HEK293T (cell line): ENCODE measurements around the gene ATG2B.

ENCODE experiments used
- ARNT ChIP-seq: fragments of 450-650 bp; IDR thresholded peaks from 2 replicates; pipeline ENCODE4 v1.6.1; 2017; ENCODE audit warnings: mild to moderate bottlenecking
- CTBP1 ChIP-seq: fragments of 450-650 bp; IDR thresholded peaks from 2 replicates; pipeline ENCODE4 v1.6.1; 2016; ENCODE audit warnings: borderline replicate concordance
- ELF4 ChIP-seq: fragments of 450-650 bp; IDR thresholded peaks from 2 replicates; pipeline ENCODE4 v1.6.1; 2017; ENCODE audit warnings: antibody characterized with exemption
- FOXA1 ChIP-seq: fragments of 450-650 bp; IDR thresholded peaks from 2 replicates; pipeline ENCODE4 v1.6.1; 2016; ENCODE audit warnings: mild to moderate bottlenecking
- FOXM1 ChIP-seq: fragments of 450-650 bp; IDR thresholded peaks from 2 replicates; pipeline ENCODE4 v1.6.1; 2017; ENCODE audit warnings: mild to moderate bottlenecking, borderline replicate concordance
- HDGF ChIP-seq: fragments of 450-650 bp; IDR thresholded peaks from 2 replicates; pipeline ENCODE4 v1.6.1; 2017; ENCODE audit warnings: antibody characterized with exemption, borderline replicate concordance
- L3MBTL2 ChIP-seq: fragments of 450-650 bp; conservative IDR thresholded peaks from 2 replicates; pipeline ENCODE4 v1.6.1; 2016; ENCODE audit warnings: mild to moderate bottlenecking
- LEF1 ChIP-seq: fragments of 450-650 bp; IDR thresholded peaks from 2 replicates; pipeline ENCODE4 v1.6.1; 2017; ENCODE audit warnings: mild to moderate bottlenecking, borderline replicate concordance
- NFRKB ChIP-seq: fragments of 450-650 bp; IDR thresholded peaks from 2 replicates; pipeline ENCODE4 v1.6.1; 2016; ENCODE audit warnings: mild to moderate bottlenecking, moderate library complexity
- PKNOX1 ChIP-seq: fragments of 450-650 bp; IDR thresholded peaks from 2 replicates; pipeline ENCODE4 v1.6.1; 2016
- SP1 ChIP-seq: fragments of 450-650 bp; IDR thresholded peaks from 2 replicates; pipeline ENCODE4 v1.6.1; 2017
- SUZ12 ChIP-seq: fragments of 450-650 bp; IDR thresholded peaks from 2 replicates; pipeline ENCODE4 v1.6.1; 2016; ENCODE audit warnings: mild to moderate bottlenecking
- TARDBP ChIP-seq: fragments of 450-650 bp; IDR thresholded peaks from 2 replicates; pipeline ENCODE4 v1.6.1; 2016
- ZNF384 ChIP-seq: fragments of 450-650 bp; IDR thresholded peaks from 2 replicates; pipeline ENCODE4 v1.6.1; 2016

- TF ChIP-seq ARNT = no peak
- TF ChIP-seq ZNF384 = no peak
- TF ChIP-seq HDGF = no peak
- no peak for TF ChIP-seq FOXM1
- no peak for TF ChIP-seq PKNOX1
- TF ChIP-seq NFRKB = no peak
- no peak for TF ChIP-seq CTBP1
- TF ChIP-seq LEF1 = no peak
- no peak for TF ChIP-seq SP1
- no peak for TF ChIP-seq FOXA1
- TF ChIP-seq L3MBTL2 = no peak
- TF ChIP-seq ELF4 = no peak
- no peak for TF ChIP-seq TARDBP
- TF ChIP-seq SUZ12 = no peak
Observed at GRCh38 chr14:96261053-96261452, 102.1 kb downstream of the ATG2B start.
